NCI-H2081 treated with DMSO at 0.1 percent for 48 hours (cell line): ENCODE measurements around the gene GLRA3.
"Not testable (repeated sequence)": the region's sequence is repeated elsewhere in the genome, so short reads cannot be mapped to it uniquely, and the experiment has no call there.

ENCODE experiments used
- DNase-seq: peaks from one replicate; lab custom pipeline; 2025; lab: John Stamatoyannopoulos, UW

Gene GLRA3

DNA sequence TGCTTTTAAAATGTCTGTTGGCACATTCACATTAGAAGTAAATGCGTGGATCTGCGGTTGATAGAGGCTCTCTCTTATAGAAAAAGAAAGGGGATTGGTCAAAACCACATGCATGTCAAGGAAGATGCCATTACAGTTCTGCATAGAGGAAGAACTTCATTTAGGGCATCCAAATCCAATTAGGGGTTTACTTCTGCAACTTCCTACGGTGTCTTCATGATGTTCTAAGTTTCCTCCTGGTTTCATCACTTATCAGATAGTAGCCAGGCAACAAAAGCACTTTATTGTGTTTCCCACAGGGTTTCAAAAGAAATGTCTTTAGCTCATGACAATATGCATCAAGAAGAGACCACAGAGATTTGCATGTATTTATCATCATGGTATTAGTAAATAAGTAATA lies 170.8 kb downstream of the GLRA3 start:
- no peak for DNase-seq

DNA sequence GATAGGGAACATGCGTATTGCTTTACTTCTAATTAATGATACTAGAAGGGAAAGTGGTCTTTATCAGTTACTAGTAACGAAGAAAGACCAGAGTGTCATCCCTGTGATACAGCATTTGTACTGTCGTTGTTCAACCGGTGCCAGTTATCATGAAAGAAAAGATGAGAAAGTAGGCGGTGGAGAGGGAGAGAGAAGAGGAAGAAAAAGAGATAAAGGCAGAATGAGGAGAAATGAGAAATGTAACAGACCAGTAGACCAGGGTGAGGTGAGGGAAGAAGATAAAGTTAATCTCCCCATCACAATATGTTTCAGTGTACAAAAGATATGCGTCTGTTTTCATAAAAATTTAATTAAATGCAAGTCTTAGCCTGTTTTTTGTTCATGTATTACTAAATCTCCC lies 171.6 kb downstream of the GLRA3 start:
- no peak for DNase-seq

DNA sequence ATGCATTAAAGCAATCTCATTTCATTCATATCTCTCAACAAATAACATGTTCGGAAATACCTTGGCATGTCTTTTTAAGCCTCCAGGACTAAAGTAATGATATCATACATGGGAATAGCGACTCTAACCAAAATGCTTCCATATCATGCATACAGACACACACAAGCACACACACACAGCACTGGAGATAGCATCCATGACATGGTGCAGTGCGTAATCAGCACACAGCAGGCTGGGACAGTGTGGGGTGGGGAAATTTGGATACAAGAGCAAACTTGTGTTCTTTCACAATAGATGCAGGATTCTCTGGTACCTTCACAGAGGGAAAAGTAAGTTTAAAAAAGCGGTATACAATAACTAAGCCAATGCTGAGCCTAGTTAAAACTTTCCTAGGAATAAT lies 174.4 kb downstream of the GLRA3 start:
- no peak for DNase-seq

DNA sequence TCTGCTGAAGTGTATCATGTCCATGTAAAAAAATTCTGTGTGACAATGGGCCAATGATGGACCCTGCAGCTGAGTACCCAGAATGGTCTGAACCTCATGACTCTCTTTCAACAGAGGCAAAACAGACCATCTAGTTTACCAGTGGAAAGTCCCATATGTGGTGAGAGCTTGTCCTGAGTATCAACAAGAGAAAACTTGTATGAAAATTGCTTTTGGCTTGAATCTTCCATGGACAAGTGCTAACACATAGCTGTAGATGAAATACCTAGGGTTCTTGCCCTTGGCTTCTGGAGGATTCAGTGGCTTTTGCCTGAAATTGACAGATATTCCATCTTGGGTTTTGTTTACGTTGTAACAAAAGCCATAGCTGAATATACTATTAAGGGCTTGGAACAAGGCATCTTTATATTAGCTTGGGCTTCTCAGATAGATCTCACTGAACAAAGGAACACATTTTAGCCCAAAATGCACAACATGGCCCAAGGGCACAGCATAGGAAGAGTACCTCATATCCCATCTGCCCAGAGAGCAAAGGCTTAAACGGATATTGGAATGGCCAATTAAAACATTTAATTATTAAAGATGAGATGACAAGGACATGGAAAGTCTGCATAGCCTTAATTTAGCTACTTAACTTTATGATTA lies 178.2 kb downstream of the GLRA3 start:
- no peak for DNase-seq

DNA sequence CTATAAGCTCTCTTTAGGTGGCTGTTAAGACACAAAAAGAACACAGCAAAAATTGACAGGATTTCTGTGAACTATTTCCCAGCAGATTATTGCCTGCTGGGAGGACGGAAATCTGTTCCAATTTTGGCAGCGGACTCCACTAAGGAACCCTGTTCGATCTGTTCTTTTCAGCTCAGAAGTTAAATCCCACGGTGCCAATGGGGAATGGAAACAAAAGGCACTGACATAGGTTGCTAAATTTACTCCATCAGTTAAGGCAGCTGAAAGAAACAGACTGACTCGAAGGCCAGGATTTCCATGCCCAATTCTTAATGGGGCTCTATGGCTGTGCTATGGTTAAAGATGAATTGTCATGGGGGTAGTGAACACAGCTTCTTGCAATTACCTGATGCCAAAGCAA lies 180.2 kb downstream of the GLRA3 start:
- no peak for DNase-seq

DNA sequence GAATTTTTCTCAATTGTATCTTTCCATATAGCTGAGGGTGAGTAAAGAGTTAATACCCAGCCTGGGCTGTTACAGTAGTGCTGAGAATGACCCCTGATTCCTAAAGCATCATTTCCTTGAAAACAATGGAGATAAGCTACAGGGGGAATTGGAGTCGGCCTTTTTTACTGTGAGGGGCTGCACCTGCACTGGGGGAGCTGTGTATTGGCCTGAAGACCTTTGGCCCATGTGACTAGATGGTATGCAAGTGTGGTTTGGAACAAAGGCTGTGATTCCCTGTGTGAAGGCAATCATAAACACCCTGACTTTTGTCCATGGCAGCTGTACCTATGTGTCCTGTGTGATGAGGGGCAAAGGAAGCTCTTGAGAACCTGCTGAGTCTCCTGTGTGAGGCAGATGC lies 182.7 kb downstream of the GLRA3 start:
- DNase-seq, result no peak

DNA sequence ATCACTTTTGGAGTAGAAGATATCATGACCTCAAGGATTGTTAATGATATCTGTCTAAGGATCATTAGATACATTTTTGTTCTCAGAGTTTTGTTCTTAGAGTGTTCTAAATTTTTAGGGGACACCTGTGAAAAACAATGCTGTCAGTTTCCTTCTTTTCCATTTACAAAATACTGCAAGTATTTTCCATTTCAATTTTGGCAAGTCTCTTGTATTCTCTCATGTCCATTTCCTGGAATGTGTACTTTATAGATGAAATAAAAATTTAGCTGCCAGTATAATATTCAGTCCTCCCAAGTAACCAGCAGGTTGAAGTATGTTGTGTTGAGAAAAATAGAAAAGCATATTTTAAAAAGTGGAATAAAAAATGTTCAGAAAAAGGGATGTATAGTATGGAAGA lies 188.9 kb downstream of the GLRA3 start:
- DNase-seq, result no peak

DNA sequence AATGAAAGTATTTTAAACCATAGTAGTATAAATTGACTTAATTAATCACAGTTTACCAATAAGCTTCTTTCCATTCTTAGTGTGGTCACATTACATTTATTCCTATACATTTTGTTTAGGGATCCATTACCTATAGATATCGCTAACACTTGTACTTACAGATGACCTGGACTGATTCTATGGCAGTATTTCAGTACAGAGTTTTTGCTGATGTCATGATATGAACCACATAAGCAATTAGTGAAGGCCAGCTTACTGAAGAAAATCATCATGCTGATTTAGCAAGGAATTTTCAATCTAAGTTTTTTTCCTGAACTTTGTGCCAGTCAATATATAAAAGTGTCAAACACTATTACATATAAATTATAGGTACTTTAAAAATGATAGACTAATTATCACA lies 193.3 kb downstream of the GLRA3 start:
- no peak for DNase-seq

DNA sequence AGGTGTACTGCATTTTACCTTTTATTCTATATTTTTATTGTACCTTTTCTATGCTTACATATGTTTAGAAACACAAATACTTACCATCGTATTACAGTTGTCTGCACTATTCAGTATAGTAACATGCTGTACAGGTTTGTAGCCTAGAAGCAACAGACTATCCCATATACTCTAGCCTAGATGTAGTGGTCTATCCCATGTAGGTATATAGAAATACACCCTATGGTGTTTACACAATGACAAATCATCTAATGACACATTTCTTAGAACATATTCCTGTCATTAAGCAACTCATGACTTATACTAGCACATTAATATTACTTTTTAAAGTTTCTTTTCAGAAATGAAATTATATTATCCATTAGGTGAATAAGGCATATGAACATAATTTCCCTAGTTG lies 195.6 kb downstream of the GLRA3 start:
- DNase-seq, result no peak

DNA sequence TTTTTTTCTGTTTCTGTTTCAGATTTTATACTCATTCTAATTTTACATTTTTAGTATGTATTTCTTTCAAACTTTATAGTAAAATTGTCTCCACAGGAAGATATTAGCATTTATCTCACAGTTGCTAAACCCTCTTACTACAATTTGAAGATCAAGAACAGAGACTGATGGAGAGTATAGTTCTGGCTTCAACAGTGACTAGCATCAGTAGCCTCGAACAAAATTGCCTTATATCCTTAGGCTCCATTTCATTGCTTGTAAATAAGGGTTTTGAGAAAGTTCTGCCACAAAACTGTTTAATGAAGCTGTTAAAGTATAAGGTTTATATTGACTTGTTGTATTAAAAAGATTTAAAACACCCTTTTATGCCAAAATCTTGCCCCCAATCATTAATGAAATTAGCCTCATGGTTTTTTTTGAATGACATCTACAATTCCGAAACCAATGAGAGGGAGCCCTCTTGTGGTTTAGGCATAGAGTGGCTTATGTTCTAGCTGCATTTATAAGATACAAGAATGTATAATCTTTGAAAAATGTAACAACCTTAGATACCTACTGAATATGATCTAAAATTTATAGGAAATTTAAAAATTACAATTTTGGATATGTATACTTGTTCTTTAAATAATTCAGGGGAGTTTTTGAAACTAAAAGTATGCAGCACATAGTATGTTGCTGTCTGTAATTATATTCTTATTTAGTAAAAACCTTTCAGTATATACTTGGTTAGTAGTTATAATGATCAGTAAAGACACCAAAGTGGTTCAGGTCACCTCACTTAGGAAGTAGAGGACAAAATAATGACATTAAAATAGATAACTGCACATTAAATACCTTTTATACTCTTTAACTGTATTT lies 196.9 kb downstream of the GLRA3 start:
- DNase-seq, result no peak

DNA sequence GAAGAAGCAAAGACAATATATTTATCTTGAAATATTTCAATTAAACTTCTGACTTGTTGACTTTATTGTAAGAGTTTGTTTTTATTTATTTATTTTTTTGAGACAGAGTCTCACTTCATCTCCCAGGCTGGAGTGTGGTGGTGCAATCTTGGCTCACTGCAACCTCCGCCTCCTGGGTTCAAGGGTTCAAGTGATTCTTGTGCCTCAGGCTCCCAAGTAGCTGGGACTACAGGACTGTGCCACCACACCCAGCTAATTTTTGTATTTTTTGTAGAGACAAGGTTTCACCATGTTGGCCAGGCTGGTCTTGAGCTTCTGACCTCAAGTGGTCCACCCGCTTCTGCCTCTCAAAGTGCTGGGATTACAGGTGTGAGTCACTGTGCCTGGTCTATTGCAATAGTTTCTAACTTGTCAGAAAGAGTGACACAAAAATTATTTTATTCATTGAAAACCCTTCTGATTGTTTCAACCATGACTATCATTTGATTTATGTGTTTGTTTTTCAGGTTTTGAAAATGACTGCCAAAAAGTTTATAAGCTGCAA lies 199.1 kb downstream of the GLRA3 start:
- not testable (repeated sequence) for DNase-seq

DNA sequence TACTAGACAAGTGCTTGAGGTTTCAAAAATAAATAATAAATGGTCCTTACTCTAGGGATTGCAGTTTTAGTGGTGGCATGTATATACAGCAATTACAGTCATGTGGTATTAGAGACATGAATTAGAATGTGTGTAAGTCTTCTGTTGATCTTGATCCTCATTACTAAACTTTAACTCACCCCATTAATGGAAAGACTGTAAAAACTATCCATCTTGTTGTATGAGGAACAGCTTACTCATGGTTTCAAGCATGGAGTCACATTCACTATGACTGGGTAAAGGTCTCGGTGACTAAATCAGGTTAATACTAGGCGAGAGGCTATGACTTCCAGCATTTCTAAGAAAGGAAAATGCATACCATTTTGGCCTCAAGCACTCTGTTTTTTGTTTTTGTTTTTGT lies 199.8 kb downstream of the GLRA3 start:
- no peak for DNase-seq

DNA sequence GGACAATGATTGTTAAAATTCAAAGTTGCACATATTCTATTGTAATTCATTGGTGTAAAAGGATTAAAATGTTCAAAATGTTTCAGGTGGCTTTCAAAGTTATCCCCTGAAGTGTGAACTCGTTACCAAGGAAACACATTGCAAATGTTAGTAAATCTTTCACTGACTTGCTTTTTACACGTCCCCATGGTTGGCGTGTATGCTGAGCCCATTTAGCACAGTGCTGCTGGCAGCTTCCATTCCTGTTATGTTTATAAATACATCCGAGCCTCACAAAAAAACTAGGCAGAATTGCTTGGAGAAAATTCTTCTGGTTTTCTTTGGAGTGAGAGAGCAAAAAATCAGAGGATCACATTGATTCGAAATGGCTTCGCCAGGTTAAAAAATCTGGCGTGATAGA lies 200.9 kb downstream of the GLRA3 start:
- no peak for DNase-seq

DNA sequence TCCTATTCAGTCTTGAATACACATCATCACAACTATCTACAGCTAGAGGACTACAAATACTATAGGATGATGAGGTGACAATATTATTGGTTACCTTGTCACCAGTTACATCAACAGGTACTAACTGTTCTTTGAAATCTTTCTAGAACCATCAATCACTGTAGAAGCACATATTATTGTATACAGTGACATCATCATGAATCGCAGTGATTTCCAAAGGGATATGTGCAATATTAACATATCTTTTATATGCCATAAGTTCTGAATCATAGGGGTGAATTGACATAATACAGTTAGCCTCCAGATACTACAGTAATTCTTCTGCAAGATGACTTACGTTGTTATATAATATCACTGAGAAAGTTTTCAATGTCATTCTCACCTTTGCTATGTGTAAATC lies 201.6 kb downstream of the GLRA3 start:
- DNase-seq, result no peak

DNA sequence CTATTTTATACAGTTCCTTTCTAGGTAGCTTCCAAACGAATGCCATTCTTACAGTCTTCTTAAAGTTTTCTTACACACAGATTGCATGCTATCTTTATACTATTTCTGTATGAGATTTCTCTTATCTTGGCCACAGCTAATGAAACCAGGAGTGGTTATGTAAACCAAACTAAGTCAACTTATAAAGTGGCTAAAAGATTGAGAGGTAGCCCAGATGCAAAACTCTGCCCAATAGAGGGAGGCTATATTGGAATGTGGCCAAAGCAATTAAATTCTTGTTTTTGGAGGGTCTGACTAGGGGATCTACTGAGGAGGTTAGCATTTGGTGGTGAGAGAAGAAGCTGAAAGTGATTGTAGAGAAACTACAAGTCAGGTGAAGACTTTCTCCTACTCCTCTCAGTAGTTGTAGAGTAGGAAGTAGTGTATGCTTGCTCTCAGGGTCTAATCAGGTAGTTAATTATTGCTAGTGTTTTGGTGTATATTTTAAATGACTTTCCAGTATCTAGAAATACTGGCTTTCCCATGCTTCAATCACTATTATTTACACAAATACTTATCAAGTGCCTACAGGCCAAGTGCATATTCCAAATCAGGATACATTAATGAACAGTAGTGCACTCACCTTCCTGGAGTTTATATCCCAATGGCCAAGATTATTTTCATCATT lies 202.6 kb downstream of the GLRA3 start:
- no peak for DNase-seq

DNA sequence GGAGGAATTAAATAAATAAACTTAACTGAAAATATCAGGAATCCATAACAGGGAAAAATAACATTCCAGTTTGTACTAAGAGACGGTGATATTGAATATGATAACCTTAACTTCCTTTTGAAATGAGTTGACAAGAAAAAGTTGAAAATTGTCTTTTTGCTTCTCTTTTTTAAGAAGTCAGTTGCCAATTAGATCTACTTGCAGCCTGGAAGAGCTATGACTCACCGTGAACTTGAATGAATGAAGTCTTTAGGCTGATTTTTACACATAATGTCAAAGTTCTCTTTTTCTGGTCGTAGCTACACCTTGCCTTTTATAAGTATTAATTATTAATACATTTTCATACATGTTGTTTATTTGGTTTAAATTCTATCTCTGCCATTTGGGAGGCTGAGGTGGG lies 212.4 kb downstream of the GLRA3 start:
- no peak for DNase-seq

DNA sequence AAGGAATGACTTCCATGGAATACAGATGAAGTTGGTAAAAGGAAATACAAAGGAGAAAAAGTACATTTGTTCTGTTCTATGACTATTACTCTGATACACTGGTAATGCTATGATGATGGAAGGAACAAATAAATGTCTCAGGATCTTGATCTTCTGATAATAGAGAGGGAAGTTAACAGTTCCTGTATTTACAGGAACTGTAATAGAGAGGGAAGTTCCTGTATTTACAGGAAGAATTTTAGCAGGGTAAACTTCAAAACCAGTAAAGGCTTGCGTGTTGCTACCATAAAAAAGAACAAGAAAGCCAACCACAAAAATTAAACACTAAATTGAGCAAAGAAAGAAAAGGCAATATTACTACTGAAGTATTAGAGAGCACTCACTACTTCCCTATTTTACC lies 215.1 kb downstream of the GLRA3 start:
- DNase-seq, result no peak

DNA sequence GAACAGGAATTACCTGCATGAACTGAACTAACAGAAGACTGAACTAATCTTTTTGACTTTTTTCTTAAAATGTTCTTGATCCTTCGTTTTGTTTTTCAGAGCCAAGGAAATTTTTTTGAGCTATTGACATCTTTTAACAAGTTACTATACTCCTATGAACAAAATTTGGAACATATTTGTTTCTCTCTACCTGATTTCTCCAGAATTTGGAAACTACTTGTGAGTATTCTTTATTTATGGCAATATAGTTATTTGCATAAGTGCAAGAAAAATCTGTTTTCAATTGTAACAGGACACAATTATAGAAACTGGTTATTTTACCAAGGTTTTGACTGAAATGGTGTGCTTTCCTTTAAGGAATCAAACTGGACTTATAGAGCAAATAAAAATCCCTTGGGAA lies 217.3 kb downstream of the GLRA3 start:
- DNase-seq, result no peak

DNA sequence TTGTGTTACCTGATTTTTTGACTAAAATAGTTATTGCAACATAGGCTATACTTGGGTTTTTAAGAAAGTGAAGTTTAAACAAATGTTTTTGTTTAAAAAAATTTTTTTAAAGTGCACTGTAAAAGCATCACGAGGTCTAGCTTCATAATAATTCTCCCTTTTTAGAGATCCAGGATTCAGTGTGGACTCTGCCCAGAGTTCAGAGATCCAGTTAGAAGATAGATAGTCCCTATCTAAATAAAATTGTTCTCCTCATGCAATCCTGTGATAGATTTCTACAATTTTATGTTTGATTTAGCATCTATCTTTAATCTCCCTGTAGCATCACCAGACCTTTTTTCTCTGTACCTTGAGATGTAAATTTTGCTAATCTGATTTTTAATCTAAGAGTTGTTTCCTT lies 221.3 kb downstream of the GLRA3 start:
- DNase-seq, result no peak

DNA sequence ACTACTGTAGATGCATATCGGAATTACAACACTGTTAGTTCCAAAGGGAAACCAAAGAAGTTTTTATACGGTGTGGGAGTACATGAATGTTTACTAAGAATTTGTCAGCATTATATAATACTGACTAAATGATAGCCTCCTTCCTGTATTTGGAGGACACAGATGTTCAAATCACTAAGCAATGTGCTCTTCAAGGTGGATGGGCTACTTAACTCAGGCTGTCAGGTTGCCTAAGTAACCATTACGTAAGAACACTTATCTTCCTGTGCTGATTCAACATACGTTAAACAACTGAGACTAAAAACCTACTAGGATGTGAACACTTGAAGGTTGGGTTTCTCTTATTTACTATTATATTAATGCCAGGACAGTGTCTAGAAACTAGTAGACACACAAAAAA lies 224.8 kb downstream of the GLRA3 start:
- DNase-seq, result no peak

DNA sequence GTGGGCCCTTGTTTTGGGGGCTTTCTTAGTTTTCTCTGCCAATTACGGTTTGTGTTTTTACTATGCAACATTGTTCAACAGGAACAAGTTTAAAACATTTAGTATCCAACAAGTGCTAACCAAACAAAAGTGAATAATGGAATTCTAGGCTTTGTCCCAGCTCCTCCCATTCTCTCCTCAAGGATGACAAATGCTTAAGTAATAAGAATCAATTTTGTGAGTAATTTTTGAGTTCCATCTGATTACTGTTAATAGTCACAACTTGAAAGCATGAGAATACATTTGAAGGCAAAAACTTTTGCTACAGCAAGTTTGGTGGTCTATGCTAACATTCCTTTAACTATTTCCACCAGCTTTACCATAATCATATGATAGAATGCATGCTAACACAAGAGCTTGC lies 228.7 kb downstream of the GLRA3 start:
- no peak for DNase-seq

DNA sequence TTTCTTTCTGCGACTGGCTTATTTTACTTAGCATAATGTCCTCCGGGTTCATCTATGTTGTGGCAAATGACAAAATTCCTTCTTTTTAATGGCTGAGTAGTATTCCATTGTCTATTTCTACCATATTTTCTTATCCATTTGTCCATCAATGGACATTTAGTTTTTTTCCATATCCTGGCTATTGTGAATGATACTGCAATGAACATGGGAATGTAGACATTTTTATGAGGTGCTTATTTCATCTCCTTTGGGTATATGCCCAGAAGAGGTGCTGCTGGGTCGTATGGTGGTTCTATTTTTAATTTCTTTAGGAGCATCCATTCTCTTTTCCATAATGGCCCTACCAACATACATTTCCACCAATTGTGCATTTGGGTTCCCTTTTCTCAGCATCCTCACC lies 230.2 kb downstream of the GLRA3 start:
- no peak for DNase-seq

DNA sequence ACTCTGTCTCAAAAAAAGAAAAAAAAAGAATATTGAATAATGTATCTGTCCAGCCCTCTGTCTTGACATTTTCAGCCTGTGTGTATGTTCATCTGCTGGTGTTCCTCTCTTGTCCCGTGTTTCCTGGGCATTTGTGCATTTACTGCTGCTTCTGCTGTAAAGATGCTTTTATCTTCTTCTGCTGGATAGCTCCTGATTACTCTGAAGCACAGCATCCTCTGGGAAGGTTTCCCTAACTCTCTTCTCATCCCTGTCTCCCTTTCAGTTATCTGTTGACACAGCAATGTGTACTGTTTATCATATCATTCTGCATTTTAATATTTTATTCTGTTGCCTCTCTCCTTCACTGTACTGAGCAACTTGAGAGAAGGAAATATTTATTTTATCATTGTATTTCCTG lies 232.5 kb downstream of the GLRA3 start:
- DNase-seq, result no peak
